H1 (cell line): ENCODE results near the gene TTC13. TPM values are rescaled to one million over a fixed set of nuclear protein-coding genes. Genes with fewer than 3 reads are reported as not detected.

ENCODE experiments used
- CTCF ChIA-PET: fragments of 300-600 bp; sonication (Branson Sonifier 250); formaldehyde crosslinking; loops from one replicate; lab custom pipeline; 2021; ENCODE audit not compliant: partially characterized antibody; lab: Charles Lee
- POLR2A ChIA-PET: fragments of 300-600 bp; sonication (Branson Sonifier 250); formaldehyde crosslinking; loops from one replicate; lab custom pipeline; 2021; ENCODE audit warnings: inconsistent platforms; ENCODE audit not compliant: partially characterized antibody; lab: Charles Lee
- DNase-seq, 2 experiments: peaks; one replicate each; pipeline versions ENCODE4 v3.0.0 to v3.0.0-alpha.2; 2010 to 2022; ENCODE audit warnings: low spot score in 2 of 2, low read depth in 1 of 2, mixed read lengths in 1 of 2
- FAIRE-seq: peaks from 2 replicates; lab custom pipeline; 2011; peaks lifted over from hg19 to GRCh38; lab: Jason Lieb, UNC
- H2AFZ ChIP-seq: 2 replicates; pipeline ENCODE4 v1.8.1; 2012; ENCODE audit warnings: low read length, inconsistent platforms
- H2AK5ac ChIP-seq: 2 replicates; pipeline ENCODE4 v1.6.1; 2013; ENCODE audit warnings: low read depth, low read length
- H2BK120ac ChIP-seq: replicated peaks from 2 replicates; pipeline ENCODE3; 2013; ENCODE audit warnings: low read depth, low read length, inconsistent platforms
- H2BK12ac ChIP-seq: 2 replicates; pipeline ENCODE4 v1.6.1; 2013; ENCODE audit warnings: low read depth, low read length
- H2BK15ac ChIP-seq: 2 replicates; pipeline ENCODE4 v1.6.1; 2013; ENCODE audit warnings: low read length
- H2BK20ac ChIP-seq: 2 replicates; pipeline ENCODE4 v1.6.1; 2013; ENCODE audit warnings: low read length
- H2BK5ac ChIP-seq: 2 replicates; pipeline ENCODE4 v1.6.1; 2013; ENCODE audit warnings: low read depth, low read length
- H3K14ac ChIP-seq: 2 replicates; pipeline ENCODE4 v1.6.1; 2013; ENCODE audit warnings: inconsistent platforms; ENCODE audit not compliant: insufficient read length
- H3K18ac ChIP-seq: 2 replicates; pipeline ENCODE4 v1.6.1; 2013; ENCODE audit warnings: low read length; ENCODE audit errors: extremely low read depth
- H3K23ac ChIP-seq: 2 replicates; pipeline ENCODE4 v1.6.1; 2013; ENCODE audit warnings: inconsistent platforms; ENCODE audit not compliant: insufficient read length
- H3K23me2 ChIP-seq: 2 replicates; pipeline ENCODE4 v1.6.1; 2013; ENCODE audit warnings: low read depth, low read length
- H3K27ac ChIP-seq: 2 replicates; pipeline ENCODE4 v1.6.1; 2011; ENCODE audit warnings: low read depth, low read length, inconsistent platforms
- H3K27me3 ChIP-seq, 4 experiments: replicated peaks in 1 of 4; 1 replicate in 1 of 4; 2 replicates in 3 of 4; pipeline versions ENCODE4 v1.6.1 to v1.8.1; 2011 to 2013; ENCODE audit warnings: low read length in 3 of 4, mild to moderate bottlenecking in 3 of 4, inconsistent platforms in 2 of 4, mixed read lengths in 2 of 4, moderate library complexity in 1 of 4; ENCODE audit not compliant: control insufficient read depth in 3 of 4, insufficient read depth in 3 of 4; ENCODE audit errors: extremely low read depth in 1 of 4
- H3K36me3 ChIP-seq, 4 experiments: 2 replicates each; pipeline versions ENCODE4 v1.6.1 to v1.8.1; 2011 to 2013; ENCODE audit warnings: mild to moderate bottlenecking in 4 of 4, low read length in 3 of 4, moderate library complexity in 2 of 4, control low read depth in 1 of 4, inconsistent platforms in 1 of 4; ENCODE audit not compliant: insufficient read depth in 4 of 4, control insufficient read depth in 2 of 4
- H3K4ac ChIP-seq: replicated peaks from 2 replicates; pipeline ENCODE3; 2013; ENCODE audit warnings: low read length, low read depth, mixed read lengths, inconsistent platforms; ENCODE audit not compliant: insufficient read length
- H3K4me1 ChIP-seq, 4 experiments: replicated peaks in 1 of 4; 1 replicate in 1 of 4; 2 replicates in 3 of 4; pipeline versions ENCODE4 v1.6.1 to v1.8.1; 2011 to 2013; ENCODE audit warnings: low read length in 3 of 4, inconsistent platforms in 2 of 4, mixed read lengths in 1 of 4; ENCODE audit not compliant: insufficient read depth in 4 of 4, control insufficient read depth in 3 of 4
- H3K4me2 ChIP-seq, 2 experiments: 2 replicates each; pipeline versions ENCODE4 v1.6.1 to v1.8.1; 2011 to 2013; ENCODE audit warnings: low read depth in 2 of 2, low read length in 2 of 2, control low read depth in 1 of 2, inconsistent platforms in 1 of 2, mild to moderate bottlenecking in 1 of 2; ENCODE audit not compliant: insufficient read depth in 1 of 2
- H3K4me3 ChIP-seq, 4 experiments: fragments of 200-600, 300-600 bp in 1 of 4; sonication (generic), shearing (Covaris generic), sonication (Bioruptor Twin) in 1 of 4; 2 replicates each; pipeline versions ENCODE4 v1.5.1 to v1.8.1; 2011 to 2016; ENCODE audit warnings: low read length in 4 of 4, low read depth in 3 of 4, control low read depth in 2 of 4, inconsistent platforms in 2 of 4, mild to moderate bottlenecking in 2 of 4, mixed read lengths in 1 of 4, moderate library complexity in 1 of 4; ENCODE audit not compliant: insufficient read depth in 2 of 4; ENCODE audit errors: extremely low read depth in 1 of 4
- H3K56ac ChIP-seq: replicated peaks from 2 replicates; pipeline ENCODE3; 2013; ENCODE audit warnings: low read depth, mild to moderate bottlenecking, mixed read lengths, low read length, inconsistent platforms; ENCODE audit not compliant: insufficient read length
- H3K79me1 ChIP-seq: 2 replicates; pipeline ENCODE4 v1.6.1; 2013; ENCODE audit warnings: low read depth, low read length, control low read depth
- H3K79me2 ChIP-seq, 2 experiments: 2 replicates each; pipeline versions ENCODE4 v1.6.1 to v1.8.1; 2012 to 2013; ENCODE audit warnings: low read length in 2 of 2, mild to moderate bottlenecking in 2 of 2, inconsistent platforms in 1 of 2; ENCODE audit not compliant: insufficient read depth in 2 of 2, control insufficient read depth in 1 of 2
- H3K9ac ChIP-seq, 4 experiments: replicated peaks in 1 of 4; 1 replicate in 1 of 4; 2 replicates in 3 of 4; pipeline versions ENCODE4 v1.6.1 to v1.8.1; 2011 to 2013; ENCODE audit warnings: low read depth in 3 of 4, low read length in 3 of 4, control low read depth in 2 of 4, mild to moderate bottlenecking in 2 of 4, moderate library complexity in 2 of 4, inconsistent platforms in 1 of 4; ENCODE audit errors: extremely low read depth in 1 of 4
- H3K9me3 ChIP-seq, 2 experiments: 2 replicates each; pipeline versions ENCODE4 v1.6.1 to v1.8.1; 2012 to 2013; ENCODE audit warnings: mild to moderate bottlenecking in 2 of 2, moderate library complexity in 2 of 2, control low read depth in 1 of 2, inconsistent platforms in 1 of 2, low read depth in 1 of 2, low read length in 1 of 2, mixed read lengths in 1 of 2; ENCODE audit not compliant: insufficient read depth in 2 of 2
- H4K20me1 ChIP-seq, 2 experiments: replicated peaks in 1 of 2; 2 replicates each; pipeline versions ENCODE3 to v1.8.1; 2011 to 2013; ENCODE audit warnings: inconsistent platforms in 2 of 2, low read length in 2 of 2, mild to moderate bottlenecking in 1 of 2; ENCODE audit not compliant: insufficient read depth in 2 of 2, control insufficient read depth in 1 of 2
- H4K5ac ChIP-seq: 2 replicates; pipeline ENCODE4 v1.6.1; 2013; ENCODE audit warnings: low read length, low read depth, mixed read lengths, inconsistent platforms; ENCODE audit not compliant: insufficient read length
- H4K8ac ChIP-seq: 2 replicates; pipeline ENCODE4 v1.8.0; 2013; ENCODE audit warnings: mild to moderate bottlenecking, moderate library complexity, low read length, inconsistent platforms; ENCODE audit not compliant: insufficient read depth; ENCODE audit errors: extremely low read depth
- H4K91ac ChIP-seq: replicated peaks from 2 replicates; pipeline ENCODE3; 2013; ENCODE audit warnings: low read length, mixed read lengths, inconsistent platforms; ENCODE audit not compliant: insufficient read length
- BRCA1 ChIP-seq: IDR thresholded peaks from 2 replicates; pipeline ENCODE4 v1.6.1; 2012; ENCODE audit warnings: low read depth, low read length, improper control_type of control experiment
- CBX5 ChIP-seq: fragments of 300-800, 300-1000 bp; sonication (generic); IDR thresholded peaks from 2 replicates; pipeline ENCODE4 v1.7.1; 2016; ENCODE audit warnings: antibody characterized with exemption, low read length, low read depth
- CEBPB ChIP-seq: IDR thresholded peaks from 2 replicates; pipeline ENCODE4 v1.6.1; 2012; ENCODE audit warnings: low read depth, low read length
- JUN ChIP-seq: IDR thresholded peaks from 2 replicates; pipeline ENCODE4 v1.6.1; 2011; ENCODE audit warnings: low read depth, mild to moderate bottlenecking, improper control_type of control experiment, low read length
- MAFK ChIP-seq: IDR thresholded peaks from 2 replicates; pipeline ENCODE4 v1.6.1; 2012; ENCODE audit warnings: low read depth, mild to moderate bottlenecking, improper control_type of control experiment, low read length
- NRF1 ChIP-seq: IDR thresholded peaks from 2 replicates; pipeline ENCODE4 v1.6.1; 2011; ENCODE audit warnings: mild to moderate bottlenecking, low read depth, low read length, improper control_type of control experiment
- POLR2A ChIP-seq, 2 experiments: IDR thresholded peaks; 1 replicate in 1 of 2; 2 replicates in 1 of 2; pipeline ENCODE4 v1.6.1; 2011; ENCODE audit warnings: low read depth in 2 of 2, low read length in 2 of 2, mild to moderate bottlenecking in 2 of 2; ENCODE audit errors: control extremely low read depth in 1 of 2
- RBBP5 ChIP-seq: IDR thresholded peaks from 2 replicates; pipeline ENCODE4 v1.7.1; 2012; ENCODE audit warnings: low read depth, mild to moderate bottlenecking, inconsistent platforms, low read length, moderate library complexity, borderline replicate concordance
- SIRT6 ChIP-seq: IDR thresholded peaks from one replicate; pipeline ENCODE4 v1.7.1; 2012; ENCODE audit warnings: low read length, inconsistent platforms
- SIX5 ChIP-seq: IDR thresholded peaks from 2 replicates; pipeline ENCODE4 v1.6.1; 2011; ENCODE audit warnings: mild to moderate bottlenecking, low read depth, low read length
- SP4 ChIP-seq: IDR thresholded peaks from 2 replicates; pipeline ENCODE4 v1.6.1; 2012; ENCODE audit warnings: low read length, inconsistent platforms
- ZNF274 ChIP-seq: IDR thresholded peaks from 2 replicates; pipeline ENCODE4 v1.7.0; 2012; ENCODE audit warnings: low read length, borderline replicate concordance; ENCODE audit errors: extremely low read depth
- WGBS, 2 experiments: shearing (Covaris generic) in 1 of 2; methylation state at CpG; one replicate each; pipeline versions ENCODE4 v1.1.6 to v1.1.7; 2013 to 2015; ENCODE audit warnings: low lambda C conversion rate in 2 of 2, mixed read lengths in 2 of 2, inconsistent platforms in 1 of 2, low coverage in 1 of 2, missing lambda C conversion rate in 1 of 2; ENCODE audit not compliant: insufficient replicate concordance in 2 of 2, insufficient coverage in 1 of 2, insufficient read length in 1 of 2; ENCODE audit errors: extremely low coverage in 1 of 2, missing lambda C conversion rate in 1 of 2; 5-methylcytosine and 5-hydroxymethylcytosine counted together
- polyA plus RNA-seq, 7 experiments: library from polyadenylated mRNA; depleted of rRNA in 3 of 7; stranded (reverse) in 5 of 7; unstranded in 2 of 7; fragments of >200 nt in 5 of 7; fragments of 200-250 nt in 2 of 7; gene quantifications; 1 replicate in 5 of 7; 2 replicates in 1 of 7; 4 replicates in 1 of 7; pipeline versions ENCODE4 v1.2.1 to v1.2.3, GENCODE V29; 2011 to 2013; ENCODE audit warnings: missing spikeins in 2 of 7, mixed read lengths in 2 of 7
- total RNA-seq: library from RNA; stranded (reverse); fragmentation: NEBNext Ultra II Directional; extraction: Animal tissue kit (Norgen Biotek cat#: 25700); gene quantifications from 2 replicates; pipeline ENCODE4 v1.2.1, GENCODE V29; 2021

TTC13 gene
- total and polyA plus RNA-seq, 2 of the 8 experiments (the other 6 are each of a cell fraction or from before 2014, with no cell fraction given) = 3.1 to 7.1 TPM

- Histone ChIP-seq H3K79me2 (no peaks in the 10 kb centered on the region), H2BK20ac (no peak overlapping the region), H3K9me3 (no peaks in the 10 kb centered on the region), H2BK12ac (no peak overlapping the region), H3K56ac (no peak overlapping the region), H3K4me1 (no peaks in the 10 kb centered on the region; a peak in 1 of 7 replicates), H3K36me3 (no peaks in the 10 kb centered on the region), H3K79me1 (no peaks in the 10 kb centered on the region), H3K4me2 (no peak overlapping the region), H3K27ac (no peak overlapping the region), H3K14ac (no peak overlapping the region), H2AK5ac (no peak overlapping the region), H3K18ac (no peak overlapping the region), H4K5ac (no peak overlapping the region), H2BK5ac (no peak overlapping the region), H2BK120ac (no peak overlapping the region), H3K4ac (no peak overlapping the region), H2BK15ac (no peak overlapping the region), H4K20me1 (no peaks in the 10 kb centered on the region), H2AFZ (peak overlapping the region; percentile 38; the same call in 1 of the 2 replicates), H3K23ac (no peak overlapping the region), H3K27me3 (no peaks in the 10 kb centered on the region; a peak in 1 of 7 replicates), H3K9ac (no peak overlapping the region), H4K91ac (no peak overlapping the region), H3K23me2 (no peaks in the 10 kb centered on the region), H3K4me3 (no peak overlapping the region), H4K8ac (no peak overlapping the region)
- no peak for DNase-seq
- ChIA-PET POLR2A (no interaction called here), CTCF (interaction anchor here (1.2 kb wide), 1 partner anchor 124 kb away, joined by 3 read pairs; no protein-coding TSS in a partner anchor)
- no peak for TF ChIP-seq CBX5
- no peak for TF ChIP-seq SP4
- no peak for TF ChIP-seq CEBPB
- no peak for TF ChIP-seq SIRT6
- TF ChIP-seq JUN = no peak
- no peak for TF ChIP-seq MAFK
- TF ChIP-seq POLR2A (IDR thresholded peaks at IDR 0.05; ENCODE audit: control extremely low read depth in 1 of 2, low read depth in 2 of 2, low read length in 2 of 2) = no peak
- no peak for TF ChIP-seq BRCA1
- TF ChIP-seq ZNF274 = no peak
- TF ChIP-seq SIX5 = no peak
- TF ChIP-seq NRF1 = no peak
- no peak for TF ChIP-seq RBBP5
- no peak for FAIRE-seq
- WGBS, 2 experiments = 68% methylated on average over 2 of the region's 2 CpGs; no CpG with 5 or more reads in 1 of the 2 experiments
Measured at GRCh38 chr1:230891413-230891812, 87.2 kb downstream of the TTC13 start.
